Measurements from ENCODE around the gene CKB. TPM values are rescaled to one million over a fixed set of nuclear protein-coding genes. Genes with fewer than 3 reads are reported as not detected.

Gene CKB
- total RNA-seq, 2 experiments from 2014 or later: 5.9 to 6.1 TPM

GRCh38 chr14:103558071-103558882, 35.6 kb upstream of the CKB start:
- Mint-ChIP-seq H3K4me3 (no peak overlapping the region), H3K4me1 (ENCODE audit: low read depth) (peaks cover 45% of the 10 kb centered on the region), H3K27me3 (no peaks in the 10 kb centered on the region), H3K36me3 (peaks cover 30% of the 10 kb centered on the region), H3K27ac (peak overlapping the region; percentile 45), H3K9me3 (no peaks in the 10 kb centered on the region)
- intact Hi-C loops (cut with micrococcal nuclease): no loop called here
- no peak for DNase-seq
- ChIA-PET POLR2A (no interaction called here), CTCF (interaction anchor here (1.2 to 2.8 kb wide), 3 partner anchors 11 to 250 kb away, joined by 3 to 16 read pairs (median 4); no protein-coding TSS in a partner anchor)

- Mint-ChIP-seq H3K27ac (no peak overlapping the region), H3K4me3 (no peak overlapping the region), H3K36me3 (peaks cover 30% of the 10 kb centered on the region), H3K27me3 (no peaks in the 10 kb centered on the region), H3K9me3 (no peaks in the 10 kb centered on the region), H3K4me1 (ENCODE audit: low read depth) (peaks cover 45% of the 10 kb centered on the region)
- POLR2A ChIA-PET: no interaction called here
- DNase-seq: no peak
- intact Hi-C loops (cut with micrococcal nuclease): no loop called here
- CTCF ChIA-PET: interaction anchor here (0.5 to 2.8 kb wide), 4 partner anchors 10 to 54 kb away, joined by 3 to 16 read pairs (median 4); no protein-coding TSS in a partner anchor
Measured at GRCh38 chr14:103556946-103557758, 34.5 kb upstream of the CKB start.

GRCh38 chr14:103555559-103556337, 33.1 kb upstream of the CKB start:
- intact Hi-C loops (cut with micrococcal nuclease): no loop called here
- H3K27me3 Mint-ChIP-seq: no peaks in the 10 kb centered on the region
- H3K4me3 Mint-ChIP-seq: no peak overlapping the region
- no peak for DNase-seq
- H3K36me3 Mint-ChIP-seq: peaks cover 22% of the 10 kb centered on the region
- peaks cover 32% of the 10 kb centered on the region for H3K4me1 Mint-ChIP-seq (ENCODE audit: low read depth)
- ChIA-PET CTCF (interaction anchor here (1.2 to 1.3 kb wide), 2 partner anchors 10 to 37 kb away, joined by 3 read pairs; no protein-coding TSS in a partner anchor), POLR2A (no interaction called here)
- no peaks in the 10 kb centered on the region for H3K9me3 Mint-ChIP-seq
- no peak overlapping the region for H3K27ac Mint-ChIP-seq

GRCh38 chr14:103552846-103553210, 30.2 kb upstream of the CKB start:
- intact Hi-C loops (cut with micrococcal nuclease): no loop called here
- H3K27me3 Mint-ChIP-seq: no peaks in the 10 kb centered on the region
- no peak overlapping the region for H3K4me3 Mint-ChIP-seq
- POLR2A ChIA-PET: no interaction called here
- CTCF ChIA-PET: interaction anchor here (0.6 to 2.7 kb wide), 3 partner anchors 34 to 459 kb away, joined by 3 to 12 read pairs (median 4); partner anchors contain the start of gene EXOC3L4
- DNase-seq: no peak
- no peaks in the 10 kb centered on the region for H3K36me3 Mint-ChIP-seq
- H3K4me1 Mint-ChIP-seq (ENCODE audit: low read depth): peaks cover 7% of the 10 kb centered on the region
- H3K27ac Mint-ChIP-seq: no peak overlapping the region
- no peaks in the 10 kb centered on the region for H3K9me3 Mint-ChIP-seq

GRCh38 chr14:103552011-103552845, 29.6 kb upstream of the CKB start:
- no peak for DNase-seq
- intact Hi-C loops (cut with micrococcal nuclease): no loop called here
- POLR2A ChIA-PET: no interaction called here
- H3K4me1 Mint-ChIP-seq (ENCODE audit: low read depth): peaks cover 3% of the 10 kb centered on the region
- H3K9me3 Mint-ChIP-seq: no peaks in the 10 kb centered on the region
- H3K27me3 Mint-ChIP-seq: no peaks in the 10 kb centered on the region
- no peaks in the 10 kb centered on the region for H3K36me3 Mint-ChIP-seq
- CTCF ChIA-PET: interaction anchor here (2.7 kb wide), 1 partner anchor 34 kb away, joined by 12 read pairs; no protein-coding TSS in a partner anchor
- H3K4me3 Mint-ChIP-seq: no peak overlapping the region
- H3K27ac Mint-ChIP-seq: no peak overlapping the region

- H3K9me3 Mint-ChIP-seq: no peaks in the 10 kb centered on the region
- no peak overlapping the region for H3K27ac Mint-ChIP-seq
- no peak overlapping the region for H3K4me3 Mint-ChIP-seq
- ChIA-PET CTCF (interaction anchor here (2.7 kb wide), 1 partner anchor 33 kb away, joined by 12 read pairs; no protein-coding TSS in a partner anchor), POLR2A (no interaction called here)
- DNase-seq: no peak
- intact Hi-C loops (cut with micrococcal nuclease): no loop called here
- no peaks in the 10 kb centered on the region for H3K36me3 Mint-ChIP-seq
- no peaks in the 10 kb centered on the region for H3K27me3 Mint-ChIP-seq
- H3K4me1 Mint-ChIP-seq (ENCODE audit: low read depth): no peaks in the 10 kb centered on the region
Measured at GRCh38 chr14:103551338-103551762, 28.7 kb upstream of the CKB start.

- POLR2A ChIA-PET: interaction anchor here (1.1 kb wide), 1 partner anchor 12 kb away, joined by 3 read pairs; the partner anchor contains the start of genes BAG5 and COA8
Measured at GRCh38 chr14:103550451-103551337, 28.1 kb upstream of the CKB start.

GRCh38 chr14:103549361-103550311, 27.0 kb upstream of the CKB start:
- DNase-seq: no peak
- no peak overlapping the region for H3K27ac Mint-ChIP-seq
- CTCF ChIA-PET: interaction anchor here (0.6 to 1.0 kb wide), 2 partner anchors 19 to 38 kb away, joined by 3 read pairs; no protein-coding TSS in a partner anchor
- POLR2A ChIA-PET: interaction anchor here (1.1 kb wide), 1 partner anchor 13 kb away, joined by 3 read pairs; the partner anchor contains the start of genes BAG5 and COA8
- no peak overlapping the region for H3K4me3 Mint-ChIP-seq
- no peaks in the 10 kb centered on the region for H3K36me3 Mint-ChIP-seq
- H3K4me1 Mint-ChIP-seq (ENCODE audit: low read depth): no peaks in the 10 kb centered on the region
- no peaks in the 10 kb centered on the region for H3K27me3 Mint-ChIP-seq
- intact Hi-C loops (cut with micrococcal nuclease): no loop called here
- no peaks in the 10 kb centered on the region for H3K9me3 Mint-ChIP-seq

More at GRCh38 chr14:103550451-103551337, 28.1 kb upstream of the CKB start:
- no peak for DNase-seq
- no peaks in the 10 kb centered on the region for H3K4me1 Mint-ChIP-seq (ENCODE audit: low read depth)
- no peaks in the 10 kb centered on the region for H3K27me3 Mint-ChIP-seq
- H3K9me3 Mint-ChIP-seq: no peaks in the 10 kb centered on the region
- no peak overlapping the region for H3K27ac Mint-ChIP-seq
- H3K36me3 Mint-ChIP-seq: no peaks in the 10 kb centered on the region
- CTCF ChIA-PET: interaction anchor here (1.0 to 2.7 kb wide), 2 partner anchors 20 to 32 kb away, joined by 3 to 12 read pairs; no protein-coding TSS in a partner anchor
- H3K4me3 Mint-ChIP-seq: no peak overlapping the region
- intact Hi-C loops (cut with micrococcal nuclease): no loop called here

GRCh38 chr14:103548463-103549351, 26.1 kb upstream of the CKB start:
- H3K4me3 Mint-ChIP-seq: no peak overlapping the region
- no peaks in the 10 kb centered on the region for H3K9me3 Mint-ChIP-seq
- no peaks in the 10 kb centered on the region for H3K36me3 Mint-ChIP-seq
- H3K27ac Mint-ChIP-seq: no peak overlapping the region
- no peak for DNase-seq
- intact Hi-C loops (cut with micrococcal nuclease): no loop called here
- H3K4me1 Mint-ChIP-seq (ENCODE audit: low read depth): no peaks in the 10 kb centered on the region
- ChIA-PET POLR2A (no interaction called here), CTCF (interaction anchor here (0.6 to 6.5 kb wide), 3 partner anchors 13 to 39 kb away, joined by 3 to 63 read pairs (median 6); partner anchors contain the start of gene BAG5)
- H3K27me3 Mint-ChIP-seq: no peaks in the 10 kb centered on the region
